MCF 10A (cell line): Measurements from ENCODE around the gene ZNF419. TPM values are rescaled to one million over a fixed set of nuclear protein-coding genes. Genes with fewer than 3 reads are reported as not detected.
A peak's percentile ranks its signal among the peaks of the same experiment; 100 is the strongest.
"Not testable (repeated sequence)": the region's sequence is repeated elsewhere in the genome, so short reads cannot be mapped to it uniquely, and the experiment has no call there.

Experiments
- Bru-seq: library from RNA; stranded (reverse); fragments of 400-500 nt; gene quantifications from one replicate; lab custom pipeline; 2021; lab: Mats Ljungman, UMichigan
- BruChase-seq, 2 experiments: library from RNA; stranded (reverse); fragments of 400-500 nt; gene quantifications; one replicate each; lab custom pipeline; 2021; lab: Mats Ljungman, UMichigan
- BruUV-seq: library from RNA; stranded (reverse); fragments of 400-500 nt; replicated peaks from 2 replicates; lab custom pipeline; 2021; lab: Mats Ljungman, UMichigan
- CTCF ChIA-PET: fragments of 300-600 bp; sonication (Branson Sonifier 250); formaldehyde crosslinking; extraction: SDS; loops from one replicate; lab custom pipeline; 2021; ENCODE audit warnings: antibody characterized with exemption, inconsistent platforms; lab: Yijun Ruan, JAX
- POLR2A ChIA-PET: fragments of 300-600, 350-650 bp; sonication (Branson Sonifier 250); formaldehyde crosslinking; extraction: SDS; loops from one replicate; lab custom pipeline; 2020; ENCODE audit warnings: antibody characterized with exemption, inconsistent platforms; lab: Yijun Ruan, JAX
- DNase-seq: peaks from one replicate; pipeline ENCODE4 v3.0.0-alpha.2; 2018; ENCODE audit not compliant: unreplicated experiment
- H3K27ac Mint-ChIP-seq: one replicate; pipeline ENCODE4 v1.8.0; 2022; ENCODE audit warnings: mild to moderate bottlenecking, low read depth, mixed read lengths; ENCODE audit not compliant: unreplicated experiment
- H3K27me3 Mint-ChIP-seq: one replicate; pipeline ENCODE4 v1.8.0; 2022; ENCODE audit warnings: mixed read lengths; ENCODE audit not compliant: insufficient read depth, unreplicated experiment
- H3K36me3 Mint-ChIP-seq: one replicate; pipeline ENCODE4 v1.8.0; 2022; ENCODE audit warnings: mild to moderate bottlenecking, moderate library complexity, mixed read lengths; ENCODE audit not compliant: insufficient read depth, unreplicated experiment
- H3K4me1 Mint-ChIP-seq: one replicate; pipeline ENCODE4 v1.8.0; 2022; ENCODE audit warnings: mixed read lengths; ENCODE audit not compliant: insufficient read depth, unreplicated experiment
- H3K4me3 Mint-ChIP-seq: one replicate; pipeline ENCODE4 v1.8.0; 2022; ENCODE audit warnings: mild to moderate bottlenecking, moderate library complexity, mixed read lengths; ENCODE audit not compliant: unreplicated experiment
- H3K9me3 Mint-ChIP-seq: one replicate; pipeline ENCODE4 v1.8.0; 2022; ENCODE audit warnings: mixed read lengths; ENCODE audit not compliant: unreplicated experiment
- intact Hi-C: fragments of 100-400 bp; cut with micrococcal nuclease; formaldehyde crosslinking; loops from 2 replicates; pipeline ENCODE4 v1.14.1; 2022
- long read RNA-seq: library from polyadenylated mRNA; stranded (forward); transcript quantifications from one replicate; pipeline ENCODE4 v2.0.0, GENCODE V29; 2022
- total RNA-seq: library from RNA; stranded (reverse); gene quantifications from 2 replicates; pipeline ENCODE4 v1.2.3, GENCODE V29; 2022
- TF ChIP-seq, protein P1 (sequence below): fragments of 200-600 bp; IDR thresholded peaks from one replicate; pipeline ENCODE4 v1.8.0; 2022; ENCODE audit warnings: antibody characterized with exemption, mild to moderate bottlenecking; ENCODE audit not compliant: unreplicated experiment

Gene ZNF419
- total RNA-seq (18.4 and 19.6 TPM in 2 replicates), Bru-seq, nascent RNA (percentile 80 among the genes with signal in this experiment), BruChase-seq, experiment 1, labeled RNA remaining after a 6-hour chase (percentile 84 among the genes with signal in this experiment), BruChase-seq, experiment 2, labeled RNA remaining after a 2-hour chase (percentile 95 among the genes with signal in this experiment)
- long read RNA-seq, full-length matches to known transcripts = 28 of 39 reads
- long read RNA-seq, partial matches to known transcripts = 4 of 39 reads
- long read RNA-seq, other reads (novel, unspliced or antisense) = 7 of 39 reads

GRCh38 chr19:57487477-57488298 is at the start of gene ZNF419:
Gene ZNF419, plus strand, starts transcription at chr19:57487750. Its CDS starts 201 bp downstream, at chr19:57487951.
- Mint-ChIP-seq H3K36me3 (peaks cover 39% of the 10 kb centered on the region), H3K4me3 (peak within 1 kb of the TSS; percentile 70), H3K9me3 (peaks cover 38% of the 10 kb centered on the region), H3K4me1 (peaks cover 15% of the 10 kb centered on the region)
- BruUV-seq, CTCF ChIA-PET, H3K27ac Mint-ChIP-seq, H3K27me3 Mint-ChIP-seq: not testable (repeated sequence)
- peak; percentile 93 for DNase-seq
- POLR2A ChIA-PET = interaction anchor here (0.6 to 1.6 kb wide), 15 partner anchors 10 to 839 kb away, joined by 3 to 9 read pairs (median 3); partner anchors contain the start of genes ZNF749, ZNF772, ZNF773 and ZSCAN22
- intact Hi-C loops = loop anchor here (1.0 kb wide), 1 partner anchor 40 kb away; the partner anchor contains the start of gene ZNF549

- peaks cover 33% of the 10 kb centered on the region for H3K9me3 Mint-ChIP-seq
- DNase-seq = no peak
- ChIA-PET CTCF (interaction anchor here (1.0 kb wide), 1 partner anchor 27 kb away, joined by 3 read pairs; no protein-coding TSS in a partner anchor), POLR2A (no interaction called here)
- BruUV-seq = no TSS peak
- intact Hi-C loops = no loop called here
- no peak overlapping the region for H3K27ac Mint-ChIP-seq
- peaks cover 33% of the 10 kb centered on the region for H3K36me3 Mint-ChIP-seq
- peaks cover 33% of the 10 kb centered on the region for H3K4me1 Mint-ChIP-seq
- TF ChIP-seq, protein P1, sequence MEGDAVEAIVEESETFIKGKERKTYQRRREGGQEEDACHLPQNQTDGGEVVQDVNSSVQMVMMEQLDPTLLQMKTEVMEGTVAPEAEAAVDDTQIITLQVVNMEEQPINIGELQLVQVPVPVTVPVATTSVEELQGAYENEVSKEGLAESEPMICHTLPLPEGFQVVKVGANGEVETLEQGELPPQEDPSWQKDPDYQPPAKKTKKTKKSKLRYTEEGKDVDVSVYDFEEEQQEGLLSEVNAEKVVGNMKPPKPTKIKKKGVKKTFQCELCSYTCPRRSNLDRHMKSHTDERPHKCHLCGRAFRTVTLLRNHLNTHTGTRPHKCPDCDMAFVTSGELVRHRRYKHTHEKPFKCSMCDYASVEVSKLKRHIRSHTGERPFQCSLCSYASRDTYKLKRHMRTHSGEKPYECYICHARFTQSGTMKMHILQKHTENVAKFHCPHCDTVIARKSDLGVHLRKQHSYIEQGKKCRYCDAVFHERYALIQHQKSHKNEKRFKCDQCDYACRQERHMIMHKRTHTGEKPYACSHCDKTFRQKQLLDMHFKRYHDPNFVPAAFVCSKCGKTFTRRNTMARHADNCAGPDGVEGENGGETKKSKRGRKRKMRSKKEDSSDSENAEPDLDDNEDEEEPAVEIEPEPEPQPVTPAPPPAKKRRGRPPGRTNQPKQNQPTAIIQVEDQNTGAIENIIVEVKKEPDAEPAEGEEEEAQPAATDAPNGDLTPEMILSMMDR = no peak
- H3K4me3 Mint-ChIP-seq = no peak overlapping the region
- H3K27me3 Mint-ChIP-seq = no peaks in the 10 kb centered on the region
These were observed 49.6 kb upstream of the ZNF419 start for GRCh38 chr19:57437931-57438330.

GRCh38 chr19:57438925-57439324 is 48.6 kb upstream of the ZNF419 start:
- intact Hi-C loops = no loop called here
- no TSS peak for BruUV-seq
- Mint-ChIP-seq H3K4me1 (peaks cover 33% of the 10 kb centered on the region), H3K9me3 (peaks cover 32% of the 10 kb centered on the region), H3K27ac (peak overlapping the region; percentile 68), H3K27me3 (no peaks in the 10 kb centered on the region), H3K4me3 (no peak overlapping the region), H3K36me3 (peaks cover 42% of the 10 kb centered on the region)
- DNase-seq = no peak
- TF ChIP-seq, protein P1 = no peak
- ChIA-PET CTCF (interaction anchor here (0.6 kb wide), 1 partner anchor 328 kb away, joined by 3 read pairs; no protein-coding TSS in a partner anchor), POLR2A (interaction anchor here (0.7 kb wide), 1 partner anchor 9 kb away, joined by 3 read pairs; no protein-coding TSS in a partner anchor)

DNA sequence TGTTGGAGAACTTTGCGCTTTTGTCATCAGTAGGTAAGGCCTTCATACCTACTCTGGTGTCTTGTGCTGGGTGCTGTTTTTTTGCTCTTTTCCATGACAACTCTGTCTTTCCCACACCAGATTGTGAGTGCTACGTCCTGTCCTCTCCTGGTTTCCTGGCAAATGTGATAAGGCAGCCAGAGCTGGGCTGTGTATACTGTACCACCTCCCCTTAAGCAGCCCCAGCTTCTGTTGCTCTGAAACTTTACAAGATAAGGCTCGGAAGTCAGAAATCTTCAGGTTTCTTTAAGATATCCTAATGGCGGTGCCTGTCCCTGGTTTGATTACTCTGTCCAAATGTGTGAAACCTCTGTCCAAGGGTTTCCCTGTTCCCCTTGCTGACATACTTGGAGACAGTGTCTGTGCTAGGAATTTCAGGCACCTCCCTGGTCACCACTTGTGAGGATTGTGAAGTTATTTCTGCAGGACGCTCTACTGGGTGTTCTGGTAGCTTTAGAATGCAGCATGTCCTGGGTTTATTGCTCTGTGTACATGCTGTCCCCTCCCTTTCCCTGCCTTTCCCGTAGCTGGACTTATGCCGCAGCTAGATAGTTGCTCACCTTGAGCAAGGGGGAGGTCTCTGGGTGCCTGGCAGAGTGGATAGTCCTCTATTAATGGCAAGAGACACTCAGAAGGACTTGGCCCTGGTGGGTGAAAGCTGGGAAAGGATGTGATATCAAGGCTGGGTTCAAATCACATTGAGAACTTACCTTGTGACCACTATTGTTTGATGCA is 45.4 kb upstream of the ZNF419 start:
- no peak for DNase-seq
- no peaks in the 10 kb centered on the region for H3K27me3 Mint-ChIP-seq
- ChIA-PET POLR2A (no interaction called here), CTCF (interaction anchor here (0.6 kb wide), 1 partner anchor 182 kb away, joined by 3 read pairs; no protein-coding TSS in a partner anchor)
- no peak overlapping the region for H3K4me3 Mint-ChIP-seq
- H3K9me3 Mint-ChIP-seq = peaks cover 32% of the 10 kb centered on the region
- intact Hi-C loops = no loop called here
- H3K36me3 Mint-ChIP-seq = peaks cover 41% of the 10 kb centered on the region
- TF ChIP-seq, protein P1 = no peak
- no TSS peak for BruUV-seq
- H3K4me1 Mint-ChIP-seq = peaks cover 13% of the 10 kb centered on the region
- no peak overlapping the region for H3K27ac Mint-ChIP-seq
